GM23338 (cell line): ENCODE measurements around the gene MLANA.

Experiments used
- CREB1 ChIP-seq: fragments of 250-450 bp; sonication (Bioruptor Pico); IDR thresholded peaks from 2 replicates; pipeline ENCODE4 v1.5.0; 2020; ENCODE audit warnings: low read depth, mild to moderate bottlenecking, moderate library complexity
- CTCF ChIP-seq, 2 experiments: fragments of 200-600 bp in 1 of 2; sonication (generic) in 1 of 2; conservative IDR thresholded peaks; 2 replicates each; pipeline versions ENCODE4 v1.5.1 to v1.6.1; 2016 to 2017; ENCODE audit warnings: antibody characterized with exemption in 2 of 2, low read depth in 2 of 2, mild to moderate bottlenecking in 2 of 2, moderate library complexity in 1 of 2
- EZH2 ChIP-seq: fragments of 200-600 bp; sonication (generic); IDR thresholded peaks from one replicate; pipeline ENCODE4 v1.8.0; 2017; ENCODE audit warnings: antibody characterized with exemption, mild to moderate bottlenecking, low read depth; ENCODE audit not compliant: unreplicated experiment
- EZH2phosphoT487 ChIP-seq: fragments of 200-600 bp; sonication (generic); IDR thresholded peaks from one replicate; pipeline ENCODE4 v1.8.1; 2018; ENCODE audit warnings: antibody characterized with exemption; ENCODE audit not compliant: unreplicated experiment
- JUNB ChIP-seq: IDR thresholded peaks from one replicate; pipeline ENCODE4 v1.6.1; 2016; ENCODE audit warnings: antibody characterized with exemption; ENCODE audit not compliant: unreplicated experiment
- POLR2AphosphoS5 ChIP-seq: IDR thresholded peaks from 2 replicates; pipeline ENCODE4 v1.6.1; 2016; ENCODE audit warnings: antibody characterized with exemption, low read depth
- REST ChIP-seq: IDR thresholded peaks from one replicate; pipeline ENCODE4 v1.6.1; 2018; ENCODE audit warnings: antibody characterized with exemption; ENCODE audit not compliant: unreplicated experiment
- STAT1 ChIP-seq: IDR thresholded peaks from one replicate; pipeline ENCODE4 v1.6.1; 2016; ENCODE audit warnings: antibody characterized with exemption; ENCODE audit not compliant: unreplicated experiment
- ZNF331 ChIP-seq: fragments of 250-450 bp; sonication (Bioruptor Pico); IDR thresholded peaks from 2 replicates; pipeline ENCODE4 v1.5.0; 2020; ENCODE audit warnings: low read depth, mild to moderate bottlenecking, moderate library complexity
- ZNF462 ChIP-seq: fragments of 250-450 bp; sonication (Bioruptor Pico); IDR thresholded peaks from 2 replicates; pipeline ENCODE4 v1.5.0; 2020; ENCODE audit warnings: mild to moderate bottlenecking, moderate library complexity

- TF ChIP-seq EZH2 = no peak
- no peak for TF ChIP-seq CTCF (conservative IDR thresholded peaks at IDR 0.05; ENCODE audit: low read depth in 2 of 2)
- no peak for TF ChIP-seq STAT1
- TF ChIP-seq CREB1 = no peak
- no peak for TF ChIP-seq REST
- TF ChIP-seq POLR2AphosphoS5 = no peak
- TF ChIP-seq EZH2phosphoT487 = no peak
- TF ChIP-seq ZNF331 = no peak
- TF ChIP-seq JUNB = no peak
- no peak for TF ChIP-seq ZNF462 (CRISPR knock-in tag)
Observed at GRCh38 chr9:5872511-5872910, 18.2 kb upstream of the MLANA start.
